Nephron (organoid): ENCODE data around the gene ATP2A1.

Experiments used
- H3K27ac Mint-ChIP-seq, 3 experiments: 2 replicates each; pipeline ENCODE4 v1.8.0; 2020; ENCODE audit warnings: mixed read lengths in 3 of 3, mild to moderate bottlenecking in 2 of 3, moderate library complexity in 1 of 3
- H3K27me3 Mint-ChIP-seq: 2 replicates; pipeline ENCODE4 v1.8.0; 2021; ENCODE audit warnings: low read depth, mild to moderate bottlenecking, moderate library complexity, mixed read lengths
- H3K36me3 Mint-ChIP-seq: 2 replicates; pipeline ENCODE4 v1.8.0; 2020; ENCODE audit warnings: low read depth, mixed read lengths
- H3K4me1 Mint-ChIP-seq: 2 replicates; pipeline ENCODE4 v1.8.0; 2020; ENCODE audit warnings: mixed read lengths
- H3K4me3 Mint-ChIP-seq, 3 experiments: 2 replicates each; pipeline ENCODE4 v1.8.0; 2020; ENCODE audit warnings: mild to moderate bottlenecking in 3 of 3, mixed read lengths in 3 of 3, moderate library complexity in 2 of 3
- H3K9me3 Mint-ChIP-seq: 2 replicates; pipeline ENCODE4 v1.8.0; 2020; ENCODE audit warnings: mixed read lengths
- TF ChIP-seq, protein P1 (sequence below), 3 experiments: fragments of 200-600 bp; sonication (generic); IDR thresholded peaks; one replicate each; pipeline ENCODE4 v1.5.0; 2021; ENCODE audit warnings: antibody characterized with exemption in 3 of 3; ENCODE audit not compliant: unreplicated experiment in 3 of 3

Gene ATP2A1

DNA sequence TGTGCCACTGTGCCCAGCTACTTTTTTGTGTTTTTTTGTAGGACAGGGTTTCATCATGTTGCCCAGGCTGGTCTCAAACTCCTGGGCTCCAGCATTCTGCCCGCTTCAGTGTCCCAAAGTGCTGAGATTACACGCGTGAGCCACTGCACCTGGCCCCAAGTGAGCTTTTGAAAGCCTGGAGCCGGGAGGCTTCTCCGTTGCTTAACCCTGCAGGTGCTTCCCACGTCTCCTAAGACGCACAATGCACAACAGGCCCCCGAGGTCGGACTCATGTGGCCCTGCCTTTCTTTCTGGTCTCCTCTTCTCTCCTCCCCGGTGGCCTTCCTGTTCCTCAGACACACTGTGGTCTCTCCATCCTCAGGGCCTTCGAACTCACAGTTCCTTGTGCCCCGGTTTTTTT is 34.3 kb downstream of the ATP2A1 start:
- peaks cover 30% of the 10 kb centered on the region for H3K36me3 Mint-ChIP-seq

DNA sequence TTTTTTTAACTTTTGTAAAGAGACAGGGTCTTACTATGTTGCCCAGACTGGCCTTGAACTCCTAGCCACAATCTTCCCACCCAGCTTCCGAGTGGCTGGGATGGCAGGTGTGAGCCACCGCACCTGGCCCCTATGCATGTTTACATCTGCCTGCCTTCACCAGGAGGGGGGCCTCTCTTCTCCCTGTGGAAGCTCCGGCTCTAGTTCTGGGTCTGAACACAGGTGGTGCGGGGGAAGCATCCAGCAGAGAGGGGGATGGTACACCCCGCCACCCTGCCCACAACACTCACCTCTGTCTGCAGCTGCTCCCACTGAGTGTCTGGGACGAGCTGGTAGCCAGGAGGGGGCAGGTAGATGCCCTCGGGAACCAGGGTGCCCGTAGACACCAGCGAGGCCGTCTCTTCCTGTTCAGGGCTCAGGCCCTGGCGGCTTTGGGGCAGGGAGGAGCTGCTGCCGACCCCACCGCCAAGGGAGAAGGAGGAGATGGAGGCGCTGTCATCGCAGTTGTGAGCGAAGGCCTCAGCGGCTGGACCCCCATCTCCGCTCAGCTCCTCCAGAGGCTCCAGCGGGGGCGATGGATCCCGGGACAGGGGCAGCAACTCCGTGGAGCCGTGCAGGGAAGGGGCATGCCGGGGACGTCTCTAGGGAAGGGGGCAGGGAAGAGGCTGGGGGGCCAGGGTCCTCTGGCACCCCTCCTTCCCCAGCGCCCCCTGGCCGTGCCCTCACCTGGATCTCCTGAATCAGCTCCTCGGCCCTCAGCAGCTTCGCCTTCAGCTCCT is 35.8 kb downstream of the ATP2A1 start:
- H3K4me1 Mint-ChIP-seq, result no peaks in the 10 kb centered on the region

More for the DNA sequence above, 34.3 kb downstream of the ATP2A1 start:
- H3K9me3 Mint-ChIP-seq, result peaks cover 3% of the 10 kb centered on the region
- no peaks in the 10 kb centered on the region for H3K27me3 Mint-ChIP-seq
- H3K4me3 Mint-ChIP-seq, result no peak overlapping the region
- TF ChIP-seq, protein P1, sequence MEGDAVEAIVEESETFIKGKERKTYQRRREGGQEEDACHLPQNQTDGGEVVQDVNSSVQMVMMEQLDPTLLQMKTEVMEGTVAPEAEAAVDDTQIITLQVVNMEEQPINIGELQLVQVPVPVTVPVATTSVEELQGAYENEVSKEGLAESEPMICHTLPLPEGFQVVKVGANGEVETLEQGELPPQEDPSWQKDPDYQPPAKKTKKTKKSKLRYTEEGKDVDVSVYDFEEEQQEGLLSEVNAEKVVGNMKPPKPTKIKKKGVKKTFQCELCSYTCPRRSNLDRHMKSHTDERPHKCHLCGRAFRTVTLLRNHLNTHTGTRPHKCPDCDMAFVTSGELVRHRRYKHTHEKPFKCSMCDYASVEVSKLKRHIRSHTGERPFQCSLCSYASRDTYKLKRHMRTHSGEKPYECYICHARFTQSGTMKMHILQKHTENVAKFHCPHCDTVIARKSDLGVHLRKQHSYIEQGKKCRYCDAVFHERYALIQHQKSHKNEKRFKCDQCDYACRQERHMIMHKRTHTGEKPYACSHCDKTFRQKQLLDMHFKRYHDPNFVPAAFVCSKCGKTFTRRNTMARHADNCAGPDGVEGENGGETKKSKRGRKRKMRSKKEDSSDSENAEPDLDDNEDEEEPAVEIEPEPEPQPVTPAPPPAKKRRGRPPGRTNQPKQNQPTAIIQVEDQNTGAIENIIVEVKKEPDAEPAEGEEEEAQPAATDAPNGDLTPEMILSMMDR (IDR thresholded peaks at IDR 0.05; ENCODE audit: unreplicated experiment in 3 of 3), result no peak
- no peak overlapping the region for H3K27ac Mint-ChIP-seq
- H3K4me1 Mint-ChIP-seq, result no peaks in the 10 kb centered on the region

DNA sequence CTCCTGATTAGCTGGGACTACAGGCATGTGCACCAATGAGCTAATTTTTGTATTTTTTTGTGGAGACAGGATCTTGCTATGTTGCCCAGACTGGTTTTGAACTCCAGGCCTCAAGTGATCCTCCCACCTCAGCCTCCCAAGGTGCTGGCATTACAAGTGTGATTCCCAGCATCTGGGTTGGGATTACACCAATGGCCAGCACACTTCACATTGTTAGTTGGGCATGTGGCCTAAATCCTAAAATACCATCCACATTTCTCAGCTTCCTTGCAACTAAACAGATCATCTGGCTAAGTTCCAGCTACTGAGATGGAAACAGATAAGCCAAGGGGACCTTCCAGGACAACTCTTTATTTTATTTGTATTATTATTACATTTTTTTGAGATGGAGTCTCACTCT is 36.9 kb downstream of the ATP2A1 start:
- H3K27me3 Mint-ChIP-seq, result no peaks in the 10 kb centered on the region
- H3K4me3 Mint-ChIP-seq, result no peak overlapping the region
- no peak overlapping the region for H3K27ac Mint-ChIP-seq
- H3K9me3 Mint-ChIP-seq, result peaks cover 3% of the 10 kb centered on the region
- TF ChIP-seq, protein P1 (IDR thresholded peaks at IDR 0.05; ENCODE audit: unreplicated experiment in 3 of 3), result no peak
- H3K36me3 Mint-ChIP-seq, result peaks cover 37% of the 10 kb centered on the region
- no peaks in the 10 kb centered on the region for H3K4me1 Mint-ChIP-seq

More for the DNA sequence above, 35.8 kb downstream of the ATP2A1 start:
- Mint-ChIP-seq H3K4me3 (no peak overlapping the region), H3K9me3 (peaks cover 3% of the 10 kb centered on the region), H3K36me3 (peaks cover 30% of the 10 kb centered on the region), H3K27ac (no peak overlapping the region), H3K27me3 (no peaks in the 10 kb centered on the region)
- TF ChIP-seq, protein P1 (IDR thresholded peaks at IDR 0.05; ENCODE audit: unreplicated experiment in 3 of 3), result no peak

DNA sequence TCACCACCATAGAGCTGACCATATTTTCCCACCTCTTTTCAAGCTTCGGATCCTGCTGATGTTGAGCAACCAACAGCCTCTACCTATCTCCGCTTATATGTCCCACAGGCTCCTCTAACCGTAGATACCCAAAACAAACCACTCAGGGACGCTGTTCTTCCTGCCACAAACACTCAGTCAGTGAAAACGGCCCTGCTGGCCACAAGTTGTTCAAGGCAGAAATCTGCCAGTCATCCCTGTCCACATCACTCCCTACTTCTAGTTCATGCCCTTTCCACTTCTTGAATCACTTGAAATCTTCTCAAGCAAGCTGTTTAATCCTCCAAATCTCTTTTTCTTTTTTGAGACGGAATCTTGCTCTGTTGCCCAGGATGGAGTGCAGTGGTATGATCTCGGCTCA is 38.8 kb downstream of the ATP2A1 start:
- Mint-ChIP-seq H3K27me3 (no peaks in the 10 kb centered on the region), H3K4me3 (no peak overlapping the region), H3K27ac (no peak overlapping the region), H3K4me1 (no peaks in the 10 kb centered on the region), H3K36me3 (peaks cover 41% of the 10 kb centered on the region), H3K9me3 (peaks cover 3% of the 10 kb centered on the region)
- TF ChIP-seq, protein P1 (IDR thresholded peaks at IDR 0.05; ENCODE audit: unreplicated experiment in 3 of 3), result no peak

DNA sequence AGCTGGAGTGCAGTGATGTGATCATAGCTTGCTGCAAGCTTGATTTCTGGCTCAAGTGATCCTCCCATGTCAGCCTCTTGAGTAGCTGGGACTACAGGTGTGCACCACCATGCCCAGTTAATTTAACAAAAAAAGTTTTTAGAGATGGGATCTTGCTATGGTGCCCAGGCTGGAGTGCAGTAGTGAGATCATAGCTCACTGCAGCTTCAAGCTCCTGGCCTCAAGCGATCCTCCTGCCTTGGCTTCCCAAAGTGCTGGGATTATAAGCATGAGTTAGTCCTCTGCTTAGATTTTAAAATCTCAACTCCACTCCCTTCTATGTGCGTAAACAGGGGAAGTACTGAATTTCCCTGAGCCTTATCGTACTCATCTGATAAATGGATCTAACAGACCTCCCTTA is 40.4 kb downstream of the ATP2A1 start:
- no peak overlapping the region for H3K4me3 Mint-ChIP-seq
- TF ChIP-seq, protein P1 (IDR thresholded peaks at IDR 0.05; ENCODE audit: unreplicated experiment in 3 of 3), result no peak
- peaks cover 5% of the 10 kb centered on the region for H3K4me1 Mint-ChIP-seq
- peaks cover 3% of the 10 kb centered on the region for H3K9me3 Mint-ChIP-seq
- H3K27me3 Mint-ChIP-seq, result no peaks in the 10 kb centered on the region
- no peak overlapping the region for H3K27ac Mint-ChIP-seq
- H3K36me3 Mint-ChIP-seq, result peaks cover 28% of the 10 kb centered on the region

DNA sequence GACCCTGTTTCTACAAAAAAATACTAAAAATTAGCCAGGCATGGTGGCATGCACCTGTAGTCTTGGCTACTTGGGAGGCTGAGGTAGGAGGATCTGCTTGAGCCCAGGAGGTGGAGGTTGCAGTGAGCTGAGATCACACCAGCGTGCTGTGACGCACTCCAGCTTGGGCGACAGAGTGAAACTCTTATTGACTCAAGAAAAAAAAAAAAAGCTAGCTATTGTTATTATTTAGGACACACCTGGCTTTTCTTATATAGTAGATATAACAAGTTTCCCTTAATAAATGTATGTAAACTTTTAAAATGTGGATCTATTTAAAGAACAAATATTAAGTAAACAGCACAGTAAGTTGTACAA is 44.9 kb downstream of the ATP2A1 start:
- Mint-ChIP-seq H3K4me3 (peak overlapping the region; percentile 89 to 95 (median 93)), H3K9me3 (no peaks in the 10 kb centered on the region), H3K36me3 (peaks cover 14% of the 10 kb centered on the region), H3K27me3 (no peaks in the 10 kb centered on the region), H3K27ac (peak overlapping the region; percentile 72 to 98 (median 82)), H3K4me1 (peaks cover 12% of the 10 kb centered on the region)
- TF ChIP-seq, protein P1 (IDR thresholded peaks at IDR 0.05; ENCODE audit: unreplicated experiment in 3 of 3), result no peak
